Motor neuron (in vitro differentiated cells): ENCODE results near the gene CAPN8. TPM values are rescaled to one million over a fixed set of nuclear protein-coding genes. Genes with fewer than 3 reads are reported as not detected.

Source experiments
- ATAC-seq, 8 experiments: fragments of 200-7000 bp; cut with Tn5 transposase; replicated peaks in 6 of 8; 2 replicates each; pipeline ENCODE4 v1.8.0; 2021; ENCODE audit warnings: mild to moderate bottlenecking in 8 of 8, moderate library complexity in 8 of 8
- H3K27ac ChIP-seq, 2 donors: fragments of 250-450 bp; sonication (Bioruptor Pico); 2 replicates each; pipeline ENCODE4 v1.9.0; 2021; ENCODE audit warnings: antibody characterized with exemption in 2 of 2, mild to moderate bottlenecking in 2 of 2, moderate library complexity in 1 of 2
- H3K4me1 ChIP-seq, 2 donors: fragments of 250-450 bp; sonication (Bioruptor Pico); replicated peaks in 1 of 2; 2 replicates each; pipeline ENCODE4 v1.6.1; 2021; ENCODE audit warnings: antibody characterized with exemption in 2 of 2, mild to moderate bottlenecking in 2 of 2, moderate library complexity in 1 of 2
- H3K4me3 ChIP-seq, 5 donors: fragments of 250-450 bp; sonication (Bioruptor Pico); 2 replicates each; pipeline ENCODE4 v1.9.0; 2021; ENCODE audit warnings: antibody characterized with exemption in 5 of 5, mild to moderate bottlenecking in 5 of 5, moderate library complexity in 4 of 5
- WGBS, 10 experiments: fragments of 450-650 bp; shearing (Covaris generic); methylation state at CpG; one replicate each; pipeline ENCODE4 v1.0.0; 2022; 5-methylcytosine and 5-hydroxymethylcytosine counted together
- in situ Hi-C, 9 experiments: fragments of 400-800 bp; cut with MboI; loops; one replicate each; pipeline ENCODE4 v1.15.0; 2021; ENCODE audit warnings: low sequenced_read_pairs in 9 of 9, low pct_unique_long_range_greater_than_20kb in 2 of 9; ENCODE audit not compliant: unreplicated experiment in 9 of 9
- total RNA-seq, 8 experiments: library from RNA; unstranded; fragments of 300-600 nt; gene quantifications; 2 replicates each; pipeline versions ENCODE4 v1.2.3 to v1.2.4, GENCODE V29; 2022

CAPN8 gene
- total RNA-seq, 8 experiments from 2014 or later, result 0.05 to 6.1 (median 1.5) TPM; not detected in 1

- H3K4me3 ChIP-seq, result no peak overlapping the region
- in situ Hi-C loops, result no loop called here
- no peaks in the 10 kb centered on the region for H3K4me1 ChIP-seq
- WGBS, 10 experiments, result 13 to 88% (median 54%) methylated on average over 1 to 7 of the region's 7 CpGs; no CpG with 5 or more reads in 1 of the 10 experiments
- no peak overlapping the region for H3K27ac ChIP-seq
- no peak for ATAC-seq
These were observed 23.3 kb downstream of the CAPN8 start for GRCh38 chr1:223642237-223642636.

- H3K27ac ChIP-seq, result no peak overlapping the region
- no peaks in the 10 kb centered on the region for H3K4me1 ChIP-seq
- in situ Hi-C loops, result no loop called here
- H3K4me3 ChIP-seq, result no peak overlapping the region
- ATAC-seq, result peak in 3 of 8 experiments; percentile 74 to 94 (median 94)
- 0 to 100% (median 83%) methylated on average over 1 to 7 of the region's 7 CpGs; no CpG with 5 or more reads in 1 of the 10 experiments for WGBS, 10 experiments
These were observed 23.9 kb downstream of the CAPN8 start for GRCh38 chr1:223641523-223642039.

- in situ Hi-C loops, result no loop called here
- Histone ChIP-seq H3K4me3 (no peak overlapping the region), H3K27ac (no peak overlapping the region), H3K4me1 (no peaks in the 10 kb centered on the region)
- ATAC-seq, result peak in 3 of 8 experiments; percentile 23 to 61 (median 35)
- 71 to 100% (median 93%) methylated on average over 1 to 2 of the region's 2 CpGs; no CpG with 5 or more reads in 1 of the 10 experiments for WGBS, 10 experiments
These were observed 26.2 kb downstream of the CAPN8 start for GRCh38 chr1:223639331-223639749.

GRCh38 chr1:223635236-223635635, 30.3 kb downstream of the CAPN8 start:
- WGBS, 10 experiments, result 17 to 84% (median 59%) methylated on average over 1 to 4 of the region's 4 CpGs; no CpG with 5 or more reads in 2 of the 10 experiments
- H3K4me3 ChIP-seq, result no peak overlapping the region
- in situ Hi-C loops, result no loop called here
- peaks cover 10% of the 10 kb centered on the region in 2 donors for H3K4me1 ChIP-seq
- H3K27ac ChIP-seq, result no peak overlapping the region
- ATAC-seq, result no peak

GRCh38 chr1:223634423-223634822, 31.1 kb downstream of the CAPN8 start:
- H3K4me3 ChIP-seq, result no peak overlapping the region
- WGBS, 10 experiments, result 17 to 96% (median 68%) methylated on average over 1 to 4 of the region's 4 CpGs; no CpG with 5 or more reads in 2 of the 10 experiments
- in situ Hi-C loops, result no loop called here
- H3K4me1 ChIP-seq, result peaks cover 10 to 15% of the 10 kb centered on the region in 2 donors
- ATAC-seq, result no peak
- no peak overlapping the region for H3K27ac ChIP-seq

GRCh38 chr1:223631956-223632355, 33.5 kb downstream of the CAPN8 start:
- no peak overlapping the region for H3K4me3 ChIP-seq
- 0 to 81% (median 53%) methylated on average over 1 to 5 of the region's 6 CpGs; no CpG with 5 or more reads in 2 of the 10 experiments for WGBS, 10 experiments
- no peak overlapping the region for H3K27ac ChIP-seq
- peak in 1 of 8 experiments; percentile 7 for ATAC-seq
- in situ Hi-C loops, result no loop called here
- peaks cover 21 to 29% of the 10 kb centered on the region in 2 donors for H3K4me1 ChIP-seq

- no peak overlapping the region for H3K4me3 ChIP-seq
- ATAC-seq, result peak in 7 of 8 experiments; percentile 25 to 66 (median 39)
- in situ Hi-C loops, result no loop called here
These were observed 34.0 kb downstream of the CAPN8 start for GRCh38 chr1:223631473-223631872.

GRCh38 chr1:223629126-223629457, 36.4 kb downstream of the CAPN8 start:
- no peak overlapping the region for H3K27ac ChIP-seq
- in situ Hi-C loops, result no loop called here
- 40 to 100% (median 69%) methylated on average over 1 to 3 of the region's 3 CpGs; no CpG with 5 or more reads in 4 of the 10 experiments for WGBS, 10 experiments
- H3K4me3 ChIP-seq, result no peak overlapping the region
- H3K4me1 ChIP-seq, result peaks cover 21 to 29% of the 10 kb centered on the region in 2 donors
- peak in 3 of 8 experiments; percentile 51 to 68 (median 55) for ATAC-seq

More at GRCh38 chr1:223631473-223631872, 34.0 kb downstream of the CAPN8 start:
- 0 to 27% (median 0%) methylated on average over 1 to 2 of the region's 2 CpGs; no CpG with 5 or more reads in 3 of the 10 experiments for WGBS, 10 experiments
- Histone ChIP-seq H3K4me1 (peaks cover 21 to 29% of the 10 kb centered on the region in 2 donors), H3K27ac (no peak overlapping the region)

- Histone ChIP-seq H3K27ac (peak overlapping the region; percentile 3 to 65), H3K4me3 (no peak overlapping the region), H3K4me1 (peaks cover 21 to 29% of the 10 kb centered on the region in 2 donors)
- ATAC-seq, result peak; percentile 79 to 94 (median 86)
- WGBS, 10 experiments, result 20 to 100% (median 78%) methylated on average over 1 to 9 of the region's 13 CpGs; no CpG with 5 or more reads in 2 of the 10 experiments
- in situ Hi-C loops, result no loop called here
These were observed 37.0 kb downstream of the CAPN8 start for GRCh38 chr1:223628233-223629125.

GRCh38 chr1:223622132-223622842, 43.2 kb downstream of the CAPN8 start:
- peaks cover 12 to 17% of the 10 kb centered on the region in 2 donors for H3K4me1 ChIP-seq
- H3K27ac ChIP-seq, result peak overlapping the region in 1 of 2 donors; percentile 43
- in situ Hi-C loops, result no loop called here
- ATAC-seq, result peak in 5 of 8 experiments; percentile 29 to 69 (median 39)
- 0 to 90% (median 43%) methylated on average over 2 to 17 of the region's 17 CpGs; no CpG with 5 or more reads in 1 of the 10 experiments for WGBS, 10 experiments
- no peak overlapping the region for H3K4me3 ChIP-seq

- H3K4me1 ChIP-seq, result peaks cover 14 to 17% of the 10 kb centered on the region in 2 donors
- no peak overlapping the region for H3K27ac ChIP-seq
- WGBS, 10 experiments, result 78 to 100% (median 91%) methylated on average over 2 to 8 of the region's 10 CpGs; no CpG with 5 or more reads in 3 of the 10 experiments
- in situ Hi-C loops, result no loop called here
- H3K4me3 ChIP-seq, result no peak overlapping the region
- no peak for ATAC-seq
These were observed 44.2 kb downstream of the CAPN8 start for GRCh38 chr1:223621312-223621734.

- Histone ChIP-seq H3K4me3 (no peak overlapping the region), H3K4me1 (peaks cover 14 to 17% of the 10 kb centered on the region in 2 donors), H3K27ac (no peak overlapping the region)
- in situ Hi-C loops, result no loop called here
- WGBS, 10 experiments, result 65 to 100% (median 85%) methylated on average over 1 to 9 of the region's 9 CpGs; no CpG with 5 or more reads in 3 of the 10 experiments
- peak in 3 of 8 experiments; percentile 32 to 89 (median 85) for ATAC-seq
These were observed 45.1 kb downstream of the CAPN8 start for GRCh38 chr1:223620297-223620897.
